COLO668 (cell line): Measurements from ENCODE around the gene ELOVL1.

Experiments used
- DNase-seq: peaks from one replicate; lab custom pipeline; 2025; ENCODE audit not compliant: unreplicated experiment; lab: John Stamatoyannopoulos, UW

ELOVL1 gene

DNA sequence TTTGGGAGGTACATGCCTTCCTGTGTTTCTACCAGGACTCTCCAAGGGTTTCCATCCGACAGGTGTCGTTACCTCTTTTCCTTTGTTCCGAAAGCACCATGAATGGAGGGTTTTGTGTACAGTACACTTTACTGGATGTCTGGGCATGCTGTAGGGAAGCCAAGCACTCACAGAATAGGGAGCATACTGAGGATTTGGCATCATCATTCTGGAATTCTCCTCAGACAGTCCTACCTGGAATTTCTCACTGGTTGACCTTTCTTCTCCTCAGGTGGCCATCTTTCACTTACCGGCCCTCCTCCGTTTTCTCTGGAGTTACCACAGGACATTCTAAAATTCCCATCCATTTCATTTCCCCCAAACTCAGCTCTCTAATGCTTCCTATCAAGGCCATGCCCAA lies 36.1 kb downstream of the ELOVL1 start:
- DNase-seq = no peak

GRCh38 chr1:43329995-43330751 lies 37.6 kb downstream of the ELOVL1 start:
- DNase-seq = no peak

GRCh38 chr1:43327549-43328292 lies 40.1 kb downstream of the ELOVL1 start:
- DNase-seq = no peak

DNA sequence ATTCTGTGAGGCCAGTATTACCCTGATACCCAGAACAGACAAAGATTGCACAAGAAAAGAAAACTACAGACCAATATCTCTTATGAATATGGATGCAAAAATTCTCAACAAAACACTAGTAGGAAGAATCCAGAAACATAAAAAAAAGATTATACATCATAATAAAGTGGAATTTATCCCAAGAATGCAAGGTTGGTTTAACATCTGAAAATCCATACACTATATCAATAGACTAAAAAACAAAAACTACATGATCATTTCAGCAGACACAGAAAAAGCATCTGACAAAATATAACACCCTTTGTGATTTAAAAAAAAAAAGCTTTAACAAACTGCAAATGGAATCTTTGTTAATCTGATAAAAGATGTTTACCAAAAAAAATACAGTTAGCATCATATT lies 42.4 kb downstream of the ELOVL1 start:
- DNase-seq = no peak

DNA sequence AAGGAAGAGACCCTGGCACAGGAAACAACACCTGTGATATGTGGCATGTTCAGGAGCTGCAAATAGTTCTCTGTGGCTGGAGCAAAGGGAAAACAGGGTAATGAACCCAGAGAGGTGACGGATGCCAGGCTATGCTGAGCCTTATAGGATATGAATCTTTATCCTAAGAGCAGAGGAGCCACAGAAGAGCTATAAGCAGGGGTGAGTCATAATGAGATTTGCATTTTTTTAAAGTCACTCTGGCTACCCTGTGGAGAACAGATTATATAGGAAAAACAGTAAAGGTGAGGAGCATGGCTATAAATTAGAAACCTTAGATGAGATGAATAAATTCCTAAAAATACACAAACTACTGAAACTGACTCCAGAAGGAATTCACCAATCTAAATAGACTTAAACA lies 43.0 kb downstream of the ELOVL1 start:
- no peak for DNase-seq

- no peak for DNase-seq
Observed at GRCh38 chr1:43322506-43322905, 45.3 kb downstream of the ELOVL1 start.

DNA sequence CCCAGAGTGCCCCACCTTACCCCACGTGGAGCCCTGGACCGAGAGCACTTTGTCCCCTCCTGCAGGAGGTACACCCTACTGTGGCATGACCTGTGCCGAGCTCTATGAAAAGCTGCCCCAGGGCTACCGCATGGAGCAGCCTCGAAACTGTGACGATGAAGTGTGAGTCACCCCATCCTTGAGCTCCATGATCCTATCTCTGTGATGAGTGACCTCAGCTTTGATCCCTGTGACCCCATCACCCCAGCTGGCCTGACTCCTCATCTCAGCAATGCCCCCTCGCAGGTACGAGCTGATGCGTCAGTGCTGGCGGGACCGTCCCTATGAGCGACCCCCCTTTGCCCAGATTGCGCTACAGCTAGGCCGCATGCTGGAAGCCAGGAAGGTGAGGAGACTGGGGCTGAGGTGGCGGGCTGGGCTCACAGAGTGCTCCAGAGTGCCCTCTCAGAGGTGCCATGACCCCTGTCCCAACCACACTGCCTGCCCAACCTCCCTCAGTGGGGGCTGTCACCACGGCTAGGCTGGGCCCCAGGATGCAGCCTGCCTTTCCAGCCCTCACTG lies 46.4 kb downstream of the ELOVL1 start:
- no peak for DNase-seq

- DNase-seq = no peak
Observed at GRCh38 chr1:43319766-43320165, 48.0 kb downstream of the ELOVL1 start.

GRCh38 chr1:43319288-43319687 lies 48.5 kb downstream of the ELOVL1 start:
- DNase-seq = no peak

GRCh38 chr1:43318831-43319230 lies 49.0 kb downstream of the ELOVL1 start:
- no peak for DNase-seq

GRCh38 chr1:43317817-43318471 lies 49.9 kb downstream of the ELOVL1 start:
- DNase-seq = no peak

DNA sequence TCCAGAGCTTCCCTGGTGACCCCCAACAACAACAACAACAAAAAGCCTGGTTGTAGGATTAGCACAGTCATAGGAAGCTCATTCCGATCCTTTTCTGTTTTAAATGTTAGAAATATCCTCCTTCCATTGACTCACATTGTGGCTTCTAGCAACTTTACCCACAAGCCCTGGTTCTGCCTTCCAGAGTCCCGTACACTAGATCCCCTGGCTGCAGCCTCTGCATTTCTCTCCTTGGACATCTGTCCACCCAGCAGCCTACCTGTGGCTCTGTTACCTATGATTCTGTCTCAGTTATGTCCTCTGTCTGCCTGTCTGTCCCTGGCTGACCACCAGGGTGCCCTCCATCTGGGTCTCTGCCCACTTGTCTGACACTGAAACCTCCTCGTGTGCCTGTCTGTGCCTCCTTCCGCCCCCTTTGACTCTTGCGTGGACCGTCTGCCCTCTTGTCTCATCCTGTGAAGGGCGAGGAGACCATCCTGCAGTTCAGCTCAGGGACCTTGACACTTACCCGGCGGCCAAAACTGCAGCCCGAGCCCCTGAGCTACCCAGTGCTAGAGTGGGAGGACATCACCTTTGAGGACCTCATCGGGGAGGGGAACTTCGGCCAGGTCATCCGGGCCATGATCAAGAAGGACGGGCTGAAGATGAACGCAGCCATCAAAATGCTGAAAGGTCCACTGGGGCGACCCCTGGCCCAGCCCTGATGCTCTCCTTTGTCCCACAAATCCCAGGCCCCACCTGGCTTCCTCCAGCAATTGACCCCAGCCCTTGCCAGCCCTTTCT lies 50.9 kb downstream of the ELOVL1 start:
- DNase-seq = no peak

GRCh38 chr1:43315963-43316737 lies 51.7 kb downstream of the ELOVL1 start:
- DNase-seq = no peak

DNA sequence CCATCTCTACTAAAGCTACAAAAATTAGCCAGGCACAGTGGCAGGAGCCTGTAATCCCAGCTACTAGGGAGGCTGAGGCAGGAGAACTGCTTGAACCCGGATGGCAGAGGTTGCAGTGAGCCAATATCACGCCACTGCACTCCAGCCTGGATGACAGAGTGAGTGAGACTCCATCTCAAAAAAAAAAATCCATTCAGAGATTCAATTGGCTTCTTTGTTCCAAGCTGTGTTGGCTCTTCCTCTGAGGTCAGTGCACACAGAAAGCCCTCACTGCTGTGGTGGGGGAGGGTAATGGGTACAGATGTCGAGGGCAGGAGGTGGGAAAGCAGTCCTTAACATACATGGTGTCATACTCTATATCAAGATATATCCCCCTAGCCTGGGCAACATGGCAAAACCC lies 52.3 kb downstream of the ELOVL1 start:
- DNase-seq = no peak

DNA sequence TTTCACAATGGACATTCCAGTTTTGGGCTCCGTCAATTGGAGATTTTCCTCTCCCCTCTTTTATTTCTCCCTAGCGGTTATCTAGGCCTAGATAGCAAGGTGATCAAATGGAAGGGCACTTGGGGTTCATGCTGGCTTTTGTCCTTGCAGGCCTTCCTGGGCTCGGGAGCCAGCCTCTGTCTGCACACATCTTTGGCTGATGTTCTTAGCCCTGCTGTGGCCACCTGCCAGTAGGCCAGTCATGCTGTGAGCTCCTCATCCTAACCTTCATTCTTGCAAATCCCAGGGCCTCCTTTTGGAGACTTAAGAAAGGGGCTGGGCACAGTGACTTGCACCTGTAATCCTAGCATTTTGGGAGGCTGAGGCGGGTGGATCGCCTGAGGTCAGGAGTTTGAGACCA lies 53.6 kb downstream of the ELOVL1 start:
- DNase-seq = no peak

GRCh38 chr1:43313771-43314170 lies 54.0 kb downstream of the ELOVL1 start:
- peak; percentile 65 for DNase-seq
